Kasumi-1 (cell line): ENCODE results near the gene LHFPL4.
A peak's percentile ranks its signal among the peaks of the same experiment; 100 is the strongest.
"Not testable (repeated sequence)": the region's sequence is repeated elsewhere in the genome, so short reads cannot be mapped to it uniquely, and the experiment has no call there.

Experiments
- DNase-seq, 2 experiments: peaks; one replicate each; lab custom pipeline; 2025; lab: John Stamatoyannopoulos, UW

Gene LHFPL4

GRCh38 chr3:9536212-9536611 lies 17.4 kb downstream of the LHFPL4 start:
- no peak for DNase-seq

- DNase-seq = no peak
Measured at GRCh38 chr3:9534429-9534828, 19.2 kb downstream of the LHFPL4 start.

GRCh38 chr3:9525078-9525477 lies 28.5 kb downstream of the LHFPL4 start:
- no peak for DNase-seq

- DNase-seq = no peak
Measured at GRCh38 chr3:9514956-9515355, 38.7 kb downstream of the LHFPL4 start.

GRCh38 chr3:9514306-9514705 lies 39.3 kb downstream of the LHFPL4 start:
- DNase-seq = no peak

GRCh38 chr3:9512456-9513045 lies 41.1 kb downstream of the LHFPL4 start:
- DNase-seq = no peak

GRCh38 chr3:9508781-9509180 lies 44.8 kb downstream of the LHFPL4 start:
- no peak for DNase-seq

- DNase-seq = no peak
Measured at GRCh38 chr3:9507586-9508578, 45.7 kb downstream of the LHFPL4 start.

- DNase-seq = peak; percentile 56 to 72
Measured at GRCh38 chr3:9503283-9503682, 50.3 kb downstream of the LHFPL4 start.

- DNase-seq = no peak
Measured at GRCh38 chr3:9501226-9501625, 52.4 kb downstream of the LHFPL4 start.

GRCh38 chr3:9500108-9501050 lies 53.2 kb downstream of the LHFPL4 start:
- peak; percentile 45 to 51 for DNase-seq

GRCh38 chr3:9499455-9500107 lies 54.0 kb downstream of the LHFPL4 start:
- DNase-seq = no peak

GRCh38 chr3:9498781-9499180 lies 54.8 kb downstream of the LHFPL4 start:
- DNase-seq = no peak

GRCh38 chr3:9497821-9498565 lies 55.6 kb downstream of the LHFPL4 start:
- DNase-seq = no peak

- no peak for DNase-seq
Measured at GRCh38 chr3:9496893-9497292, 56.7 kb downstream of the LHFPL4 start.

- DNase-seq = not testable (repeated sequence)
Measured at GRCh38 chr3:9494036-9494435, 59.6 kb downstream of the LHFPL4 start.

- DNase-seq = no peak
Measured at GRCh38 chr3:9491506-9491905, 62.1 kb downstream of the LHFPL4 start.

- DNase-seq = no peak
Measured at GRCh38 chr3:9485248-9485647, 68.4 kb downstream of the LHFPL4 start.

- no peak for DNase-seq
Measured at GRCh38 chr3:9480265-9480664, 73.4 kb downstream of the LHFPL4 start.

- no peak for DNase-seq
Measured at GRCh38 chr3:9476935-9477334, 76.7 kb downstream of the LHFPL4 start.

GRCh38 chr3:9474482-9474881 lies 79.1 kb downstream of the LHFPL4 start:
- no peak for DNase-seq
